Panc1 (cell line): Measurements from ENCODE around the gene DYNLL1. TPM values are rescaled to one million over a fixed set of nuclear protein-coding genes. Genes with fewer than 3 reads are reported as not detected.

Source experiments
- ATAC-seq: fragments of 200-7000 bp; cut with Tn5 transposase; 2 replicates; pipeline ENCODE4 v1.9.1; 2020; ENCODE audit warnings: mild to moderate bottlenecking, moderate library complexity
- BruUV-seq: library from RNA; stranded (reverse); fragments of 400-500 nt; replicated peaks from 2 replicates; lab custom pipeline; 2021; lab: Mats Ljungman, UMichigan
- CTCF ChIA-PET: fragments of 300-600 bp; sonication (Branson Sonifier 250); formaldehyde crosslinking; loops from one replicate; lab custom pipeline; 2022; ENCODE audit warnings: antibody characterized with exemption; lab: Charles Lee
- POLR2A ChIA-PET: fragments of 300-600 bp; sonication (Branson Sonifier 250); formaldehyde crosslinking; loops from one replicate; lab custom pipeline; 2022; ENCODE audit warnings: antibody characterized with exemption; lab: Charles Lee
- DNase-seq: peaks from one replicate; pipeline ENCODE4 v3.0.0-alpha.2; 2010; ENCODE audit warnings: low read depth, low spot score
- H3K27ac ChIP-seq: 2 replicates; pipeline ENCODE4 v1.5.1; 2011; ENCODE audit warnings: mild to moderate bottlenecking, low read length, inconsistent platforms
- H3K27me3 ChIP-seq: fragments of 200-500 bp; sonication (Bioruptor generic); 2 replicates; pipeline ENCODE4 v1.6.0; 2014; ENCODE audit warnings: low read length, inconsistent platforms; ENCODE audit not compliant: control insufficient read depth, insufficient read depth
- H3K36me3 ChIP-seq: fragments of 200-500 bp; sonication (Bioruptor generic); 2 replicates; pipeline ENCODE4 v1.5.1; 2014; ENCODE audit warnings: inconsistent platforms, mild to moderate bottlenecking, low read length, moderate library complexity; ENCODE audit not compliant: control insufficient read depth, insufficient read depth
- H3K4me1 ChIP-seq: 2 replicates; pipeline ENCODE4 v1.5.1; 2011; ENCODE audit warnings: inconsistent platforms, mild to moderate bottlenecking, low read length, moderate library complexity; ENCODE audit not compliant: control insufficient read depth, insufficient read depth
- H3K4me3 ChIP-seq, 2 experiments: 2 replicates each; pipeline ENCODE4 v1.5.1; 2011 to 2012; ENCODE audit warnings: low read depth in 2 of 2, low read length in 2 of 2, mild to moderate bottlenecking in 2 of 2, inconsistent platforms in 1 of 2, moderate library complexity in 1 of 2
- H3K9me3 ChIP-seq: fragments of 200-500 bp; sonication (Bioruptor generic); 2 replicates; pipeline ENCODE4 v1.5.1; 2014; ENCODE audit warnings: low read depth, mild to moderate bottlenecking, inconsistent platforms, low read length, moderate library complexity; ENCODE audit not compliant: control insufficient read depth, insufficient read depth
- POLR2AphosphoS5 ChIP-seq: IDR thresholded peaks from 2 replicates; pipeline ENCODE4 v1.6.1; 2012; ENCODE audit warnings: mild to moderate bottlenecking, low read depth, low read length, moderate library complexity
- SIN3A ChIP-seq: IDR thresholded peaks from 2 replicates; pipeline ENCODE4 v1.6.1; 2012; ENCODE audit warnings: low read depth, mild to moderate bottlenecking, low read length, moderate library complexity, borderline replicate concordance; ENCODE audit not compliant: insufficient read depth
- TCF7L2 ChIP-seq: IDR thresholded peaks from 2 replicates; pipeline ENCODE4 v1.6.1; 2011; ENCODE audit warnings: mild to moderate bottlenecking, low read depth, low read length, inconsistent platforms
- in situ Hi-C: cut with HindIII; loops from 2 replicates; pipeline ENCODE4 v1.10.0; 2016; ENCODE audit warnings: low sequenced_read_pairs, low pct_unique_long_range_greater_than_20kb
- intact Hi-C: fragments of 100-400 bp; cut with micrococcal nuclease; formaldehyde crosslinking; loops from one replicate; pipeline ENCODE4 v1.10.0; 2022; ENCODE audit not compliant: unreplicated experiment
- total RNA-seq: library from RNA; stranded (reverse); gene quantifications from one replicate; pipeline ENCODE4 v1.2.1, GENCODE V29; 2021; ENCODE audit not compliant: unreplicated experiment
- TF ChIP-seq, protein P1 (sequence below), 2 experiments: IDR thresholded peaks; 2 replicates each; pipeline ENCODE4 v1.6.1; 2011 to 2012; ENCODE audit warnings: low read depth in 2 of 2, control low read depth in 1 of 2, low read length in 1 of 2, mild to moderate bottlenecking in 1 of 2, moderate library complexity in 1 of 2; ENCODE audit not compliant: insufficient read depth in 1 of 2
- TF ChIP-seq, protein P2 (sequence below): fragments of 450-650 bp; IDR thresholded peaks from 2 replicates; pipeline ENCODE4 v1.5.1; 2017; ENCODE audit warnings: mild to moderate bottlenecking

Gene DYNLL1
- total RNA-seq, 1 experiment from 2014 or later = 482 TPM

DNA sequence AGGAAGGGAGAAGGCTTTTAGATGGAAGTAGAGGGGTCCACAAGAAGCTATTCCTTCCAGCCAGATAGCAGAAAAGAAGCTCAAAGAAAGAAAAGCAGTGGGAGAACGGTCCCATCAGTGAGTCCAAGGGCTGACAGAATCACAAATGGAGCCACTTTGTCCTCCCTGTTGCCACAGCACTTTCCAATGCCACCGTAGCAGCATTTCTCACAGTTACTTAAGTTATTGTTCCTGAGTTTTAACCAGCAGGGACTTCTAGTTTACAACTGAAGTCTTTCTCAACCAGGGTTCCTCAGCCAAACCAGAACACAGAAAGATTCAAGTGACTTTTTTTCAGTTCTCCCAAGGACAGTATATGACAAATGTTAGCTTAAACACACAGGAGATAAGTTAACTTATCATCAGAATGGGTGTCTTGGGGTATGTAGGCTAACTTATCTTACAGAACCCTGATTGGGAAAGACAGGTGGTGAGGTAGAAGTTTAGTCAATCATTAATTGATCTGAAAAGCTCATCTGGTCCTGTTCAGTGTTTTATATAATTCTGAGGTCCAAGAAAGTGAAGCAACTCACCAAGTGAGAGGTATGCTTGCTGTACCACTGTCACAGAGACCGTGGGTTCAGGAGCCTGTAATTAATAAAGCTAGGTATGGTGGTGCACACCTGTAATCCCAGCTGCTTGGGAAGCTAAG lies 42.7 kb upstream of the DYNLL1 start:
- POLR2A ChIA-PET = no interaction called here
- in situ Hi-C loops = no loop called here
- ATAC-seq = no peak
- CTCF ChIA-PET = interaction anchor here (1.0 kb wide), 1 partner anchor 13 kb away, joined by 4 read pairs; no protein-coding TSS in a partner anchor
- intact Hi-C loops = no loop called here
- no peak for TF ChIP-seq SIN3A
- TF ChIP-seq, protein P1, sequence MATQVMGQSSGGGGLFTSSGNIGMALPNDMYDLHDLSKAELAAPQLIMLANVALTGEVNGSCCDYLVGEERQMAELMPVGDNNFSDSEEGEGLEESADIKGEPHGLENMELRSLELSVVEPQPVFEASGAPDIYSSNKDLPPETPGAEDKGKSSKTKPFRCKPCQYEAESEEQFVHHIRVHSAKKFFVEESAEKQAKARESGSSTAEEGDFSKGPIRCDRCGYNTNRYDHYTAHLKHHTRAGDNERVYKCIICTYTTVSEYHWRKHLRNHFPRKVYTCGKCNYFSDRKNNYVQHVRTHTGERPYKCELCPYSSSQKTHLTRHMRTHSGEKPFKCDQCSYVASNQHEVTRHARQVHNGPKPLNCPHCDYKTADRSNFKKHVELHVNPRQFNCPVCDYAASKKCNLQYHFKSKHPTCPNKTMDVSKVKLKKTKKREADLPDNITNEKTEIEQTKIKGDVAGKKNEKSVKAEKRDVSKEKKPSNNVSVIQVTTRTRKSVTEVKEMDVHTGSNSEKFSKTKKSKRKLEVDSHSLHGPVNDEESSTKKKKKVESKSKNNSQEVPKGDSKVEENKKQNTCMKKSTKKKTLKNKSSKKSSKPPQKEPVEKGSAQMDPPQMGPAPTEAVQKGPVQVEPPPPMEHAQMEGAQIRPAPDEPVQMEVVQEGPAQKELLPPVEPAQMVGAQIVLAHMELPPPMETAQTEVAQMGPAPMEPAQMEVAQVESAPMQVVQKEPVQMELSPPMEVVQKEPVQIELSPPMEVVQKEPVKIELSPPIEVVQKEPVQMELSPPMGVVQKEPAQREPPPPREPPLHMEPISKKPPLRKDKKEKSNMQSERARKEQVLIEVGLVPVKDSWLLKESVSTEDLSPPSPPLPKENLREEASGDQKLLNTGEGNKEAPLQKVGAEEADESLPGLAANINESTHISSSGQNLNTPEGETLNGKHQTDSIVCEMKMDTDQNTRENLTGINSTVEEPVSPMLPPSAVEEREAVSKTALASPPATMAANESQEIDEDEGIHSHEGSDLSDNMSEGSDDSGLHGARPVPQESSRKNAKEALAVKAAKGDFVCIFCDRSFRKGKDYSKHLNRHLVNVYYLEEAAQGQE (IDR thresholded peaks at IDR 0.05; ENCODE audit: insufficient read depth in 1 of 2, low read depth in 2 of 2, low read length in 1 of 2) = no peak
- TF ChIP-seq TCF7L2 = no peak
- no peak for TF ChIP-seq POLR2AphosphoS5
- TF ChIP-seq, protein P2, sequence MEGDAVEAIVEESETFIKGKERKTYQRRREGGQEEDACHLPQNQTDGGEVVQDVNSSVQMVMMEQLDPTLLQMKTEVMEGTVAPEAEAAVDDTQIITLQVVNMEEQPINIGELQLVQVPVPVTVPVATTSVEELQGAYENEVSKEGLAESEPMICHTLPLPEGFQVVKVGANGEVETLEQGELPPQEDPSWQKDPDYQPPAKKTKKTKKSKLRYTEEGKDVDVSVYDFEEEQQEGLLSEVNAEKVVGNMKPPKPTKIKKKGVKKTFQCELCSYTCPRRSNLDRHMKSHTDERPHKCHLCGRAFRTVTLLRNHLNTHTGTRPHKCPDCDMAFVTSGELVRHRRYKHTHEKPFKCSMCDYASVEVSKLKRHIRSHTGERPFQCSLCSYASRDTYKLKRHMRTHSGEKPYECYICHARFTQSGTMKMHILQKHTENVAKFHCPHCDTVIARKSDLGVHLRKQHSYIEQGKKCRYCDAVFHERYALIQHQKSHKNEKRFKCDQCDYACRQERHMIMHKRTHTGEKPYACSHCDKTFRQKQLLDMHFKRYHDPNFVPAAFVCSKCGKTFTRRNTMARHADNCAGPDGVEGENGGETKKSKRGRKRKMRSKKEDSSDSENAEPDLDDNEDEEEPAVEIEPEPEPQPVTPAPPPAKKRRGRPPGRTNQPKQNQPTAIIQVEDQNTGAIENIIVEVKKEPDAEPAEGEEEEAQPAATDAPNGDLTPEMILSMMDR = no peak
- no TSS peak for BruUV-seq
- H3K27ac ChIP-seq = no peak overlapping the region
- H3K36me3 ChIP-seq = peaks cover 13% of the 10 kb centered on the region
- H3K9me3 ChIP-seq = no peaks in the 10 kb centered on the region
- no peak overlapping the region for H3K4me3 ChIP-seq
- DNase-seq = no peak
- no peaks in the 10 kb centered on the region for H3K27me3 ChIP-seq
- H3K4me1 ChIP-seq = no peaks in the 10 kb centered on the region

DNA sequence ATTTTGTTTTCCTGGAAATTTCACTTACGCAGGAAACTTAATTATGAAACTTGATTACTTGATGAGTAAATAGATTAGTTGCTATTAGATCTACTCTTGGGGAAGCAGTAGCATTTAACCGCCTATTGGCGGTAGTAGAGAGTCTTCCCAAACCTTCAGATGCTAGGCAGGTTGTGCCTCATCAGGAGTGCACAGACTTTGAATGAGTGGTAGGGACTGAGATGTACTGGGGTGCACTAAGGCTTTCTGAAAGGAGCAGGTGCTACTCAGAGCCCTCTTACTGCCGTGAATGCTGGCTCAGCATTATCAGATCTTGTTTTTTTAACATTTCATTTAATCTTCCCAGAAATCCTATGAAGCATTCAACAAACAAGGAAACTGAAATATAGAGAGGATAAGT lies 41.9 kb upstream of the DYNLL1 start:
- H3K27me3 ChIP-seq = no peaks in the 10 kb centered on the region
- CTCF ChIA-PET = interaction anchor here (0.6 kb wide), 1 partner anchor 146 kb away, joined by 9 read pairs; no protein-coding TSS in a partner anchor
- ATAC-seq = peak; percentile 74; the same call in 1 of the 2 replicates
- H3K4me3 ChIP-seq = no peak overlapping the region
- DNase-seq = no peak
- in situ Hi-C loops (no loop called here), intact Hi-C loops (no loop called here)
- peaks cover 13% of the 10 kb centered on the region for H3K36me3 ChIP-seq
- no peaks in the 10 kb centered on the region for H3K9me3 ChIP-seq
- H3K27ac ChIP-seq = no peak overlapping the region
- H3K4me1 ChIP-seq = no peaks in the 10 kb centered on the region
- POLR2A ChIA-PET = no interaction called here
- no TSS peak for BruUV-seq
- TF ChIP-seq, protein P2 = peak; percentile 83
- no peak for TF ChIP-seq SIN3A
- no peak for TF ChIP-seq POLR2AphosphoS5
